Central memory CD8-positive, alpha-beta T cell (primary cell): Measurements from ENCODE around the gene GALNT16.
A peak's percentile ranks its signal among the peaks of the same experiment; 100 is the strongest.
"Not testable (repeated sequence)": the region's sequence is repeated elsewhere in the genome, so short reads cannot be mapped to it uniquely, and the experiment has no call there.

Experiments
- ATAC-seq: fragments of 150-1000 bp; cut with Tn5 transposase; replicated peaks from 2 replicates; pipeline ENCODE4 v1.10.0; 2022; ENCODE audit warnings: mild to moderate bottlenecking, moderate FRiP score, moderate number of reproducible peaks; ENCODE audit not compliant: poor library complexity, severe bottlenecking; ENCODE audit errors: extremely low read depth
- DNase-seq, 2 donors: peaks; one replicate each; pipeline ENCODE4 v3.0.0; 2021; ENCODE audit warnings: low spot score in 2 of 2
- H3K27ac Mint-ChIP-seq: one replicate; pipeline ENCODE4 v1.8.0; 2022; ENCODE audit warnings: low read depth, mild to moderate bottlenecking, moderate library complexity, mixed read lengths
- H3K27me3 Mint-ChIP-seq: one replicate; pipeline ENCODE4 v1.8.0; 2022; ENCODE audit warnings: mixed read lengths
- H3K36me3 Mint-ChIP-seq: one replicate; pipeline ENCODE4 v1.8.0; 2022; ENCODE audit warnings: mild to moderate bottlenecking, moderate library complexity, mixed read lengths; ENCODE audit not compliant: insufficient read depth
- H3K4me1 Mint-ChIP-seq: one replicate; pipeline ENCODE4 v1.8.0; 2022; ENCODE audit warnings: mixed read lengths
- H3K4me3 Mint-ChIP-seq: one replicate; pipeline ENCODE4 v1.8.0; 2022; ENCODE audit warnings: mild to moderate bottlenecking, moderate library complexity, mixed read lengths
- H3K9me3 Mint-ChIP-seq: one replicate; pipeline ENCODE4 v1.8.0; 2022; ENCODE audit warnings: mixed read lengths

Gene GALNT16

DNA sequence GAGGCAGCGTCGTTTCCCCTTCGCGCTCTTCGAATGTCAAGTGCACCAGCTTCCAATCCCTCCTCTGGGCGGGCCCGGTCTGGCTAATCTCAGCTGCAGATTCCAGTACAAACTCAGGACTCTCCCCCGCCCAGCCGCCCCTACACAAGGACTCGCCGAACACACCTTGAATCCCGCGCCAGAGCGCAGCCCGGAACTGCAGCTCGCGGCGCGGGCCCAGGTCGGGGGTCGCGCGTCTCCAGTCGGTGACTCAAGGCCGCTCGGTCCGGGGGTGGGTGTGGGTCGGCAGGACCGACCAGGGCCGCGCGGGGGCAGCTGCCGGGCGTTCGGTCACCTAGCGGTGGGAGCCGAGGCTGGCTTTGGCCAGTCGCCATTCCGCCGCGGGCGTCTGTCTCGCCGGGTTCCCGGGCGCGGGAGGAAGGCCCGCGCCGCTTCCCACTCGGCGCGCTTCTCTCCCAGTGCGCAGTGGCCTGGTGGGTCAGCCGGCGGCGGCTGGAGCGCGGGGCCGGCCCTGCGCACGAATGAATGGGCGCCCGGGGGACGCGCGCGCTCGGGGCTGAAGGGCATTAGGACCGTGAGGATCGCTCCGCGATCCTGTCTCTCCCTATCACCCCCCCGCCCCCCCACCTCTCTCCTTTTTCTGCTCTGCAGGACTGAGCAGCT is at the start of gene GALNT16:
Gene GALNT16, plus strand, starts transcription at position 632 of the 663 bp plus-strand sequence. CDS start 133 bp downstream, outside the sequence.
- no peaks in the 10 kb centered on the region for H3K4me1 Mint-ChIP-seq

DNA sequence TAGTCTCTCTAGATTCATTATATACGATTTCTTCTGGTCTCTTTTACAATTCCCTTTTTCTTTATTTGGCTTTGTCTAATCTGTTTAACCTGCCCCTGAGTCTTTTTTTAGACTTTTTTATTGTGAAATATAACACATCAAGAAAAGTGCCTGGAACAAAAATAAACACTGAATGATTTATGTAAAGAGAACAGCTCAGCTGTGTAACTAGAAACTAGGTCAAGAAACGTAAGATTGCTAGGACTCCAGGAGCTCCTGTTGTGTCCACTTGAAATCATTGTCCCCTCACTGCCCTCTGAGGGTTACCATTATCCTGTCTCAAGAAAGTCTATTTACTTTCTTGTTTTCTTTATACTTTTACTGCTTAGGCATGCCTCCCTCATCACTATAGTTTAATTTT is 45.6 kb upstream of the GALNT16 start:
- DNase-seq (no peak), ATAC-seq (no peak)
- Mint-ChIP-seq H3K9me3 (no peaks in the 10 kb centered on the region), H3K27me3 (no peaks in the 10 kb centered on the region), H3K27ac (no peak overlapping the region), H3K36me3 (peaks cover 16% of the 10 kb centered on the region), H3K4me1 (peaks cover 10% of the 10 kb centered on the region), H3K4me3 (no peak overlapping the region)

More for the DNA sequence above, at the start of gene GALNT16:
- H3K36me3 Mint-ChIP-seq: no peaks in the 10 kb centered on the region
- H3K27ac Mint-ChIP-seq: no peak within 1 kb of the TSS
- DNase-seq (no peak), ATAC-seq (no peak)
- H3K4me3 Mint-ChIP-seq: peak within 1 kb of the TSS; percentile 50
- no peaks in the 10 kb centered on the region for H3K9me3 Mint-ChIP-seq
- H3K27me3 Mint-ChIP-seq: peaks cover 69% of the 10 kb centered on the region

DNA sequence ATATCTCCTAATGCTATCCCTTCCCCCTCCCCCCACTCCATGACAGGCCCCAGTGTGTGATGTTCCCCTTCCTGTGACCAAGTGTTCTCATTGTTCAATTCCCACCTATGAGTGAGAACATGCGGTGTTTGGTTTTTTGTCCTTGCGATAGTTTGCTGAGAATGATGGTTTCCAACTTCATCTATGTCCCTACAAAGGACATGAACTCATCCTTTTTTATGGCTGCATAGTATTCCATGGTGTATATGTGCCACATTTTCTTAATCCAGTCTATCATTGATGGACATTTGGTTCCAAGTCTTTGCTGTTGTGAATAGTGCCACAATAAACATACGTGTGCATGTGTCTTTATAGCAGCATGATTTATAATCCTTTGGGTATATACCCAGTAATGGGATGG is 42.3 kb upstream of the GALNT16 start:
- H3K4me3 Mint-ChIP-seq, ATAC-seq, H3K27me3 Mint-ChIP-seq, DNase-seq, H3K9me3 Mint-ChIP-seq, H3K27ac Mint-ChIP-seq: not testable (repeated sequence)
- Mint-ChIP-seq H3K36me3 (peaks cover 11% of the 10 kb centered on the region), H3K4me1 (peaks cover 10% of the 10 kb centered on the region)

DNA sequence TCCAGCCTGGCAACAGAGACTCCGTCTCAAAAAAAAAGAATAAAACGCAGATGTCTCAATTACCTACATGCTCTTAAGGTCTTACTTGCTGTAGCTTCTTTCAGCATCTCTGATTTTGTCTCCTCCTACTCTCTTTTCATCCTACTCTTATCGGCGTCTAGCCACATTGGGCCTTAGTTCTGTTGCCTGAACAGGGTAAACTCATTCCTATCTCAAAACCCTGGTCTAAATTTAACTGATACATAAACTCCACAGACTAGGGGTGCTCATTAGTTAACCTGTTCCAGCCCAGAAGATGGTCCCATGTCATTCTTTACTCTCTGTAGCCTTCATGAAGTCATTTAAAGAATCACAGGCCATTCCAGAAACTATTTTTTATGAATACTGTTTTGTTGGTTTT is 35.0 kb upstream of the GALNT16 start:
- Mint-ChIP-seq H3K9me3 (no peaks in the 10 kb centered on the region), H3K27ac (no peak overlapping the region), H3K4me1 (no peaks in the 10 kb centered on the region), H3K36me3 (peaks cover 8% of the 10 kb centered on the region), H3K4me3 (no peak overlapping the region), H3K27me3 (no peaks in the 10 kb centered on the region)
- ATAC-seq (no peak), DNase-seq (no peak)

DNA sequence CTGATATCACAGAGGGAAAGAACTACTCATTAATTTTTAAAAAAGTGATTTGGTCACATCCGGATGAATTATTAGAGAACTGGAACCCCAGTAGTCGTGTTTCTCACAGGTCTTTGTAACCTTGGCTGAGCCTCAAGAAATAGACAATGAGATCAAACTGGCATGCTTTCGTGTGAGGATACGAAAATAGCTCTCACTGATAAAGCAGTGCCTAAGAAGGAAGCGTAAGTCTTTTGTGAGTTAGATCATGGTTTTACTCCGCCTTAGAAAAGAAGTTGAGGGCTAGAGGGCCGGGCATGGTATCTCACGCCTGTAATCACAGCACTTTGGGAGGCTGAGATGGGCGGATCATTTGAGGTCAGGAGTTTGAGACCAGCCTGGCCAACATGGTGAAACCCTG is 33.8 kb upstream of the GALNT16 start:
- no peaks in the 10 kb centered on the region for H3K4me1 Mint-ChIP-seq
- H3K27ac Mint-ChIP-seq: no peak overlapping the region
- H3K9me3 Mint-ChIP-seq: no peaks in the 10 kb centered on the region
- ATAC-seq: no peak
- H3K4me3 Mint-ChIP-seq: no peak overlapping the region
- no peaks in the 10 kb centered on the region for H3K27me3 Mint-ChIP-seq
- H3K36me3 Mint-ChIP-seq: peaks cover 11% of the 10 kb centered on the region
- no peak for DNase-seq

DNA sequence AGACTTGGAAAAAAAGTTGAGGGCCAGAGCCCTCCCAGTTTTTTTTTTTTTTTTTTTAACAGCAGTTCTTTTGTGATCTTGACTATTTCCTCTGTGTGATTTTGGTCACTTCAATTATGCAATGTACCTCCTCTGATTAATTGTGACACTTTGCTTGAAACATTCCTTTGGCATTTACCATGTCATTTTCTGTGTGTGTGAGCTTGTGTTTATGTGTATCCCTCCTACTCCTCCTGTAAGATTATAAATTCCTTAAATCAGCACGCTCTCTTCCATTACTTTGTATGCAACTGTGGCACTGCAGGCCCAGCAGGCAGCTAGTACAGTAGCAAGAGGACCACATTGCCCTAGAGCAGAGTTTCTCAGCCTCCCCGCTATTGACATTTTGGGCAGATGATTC is 33.2 kb upstream of the GALNT16 start:
- DNase-seq (no peak), ATAC-seq (no peak)
- no peaks in the 10 kb centered on the region for H3K9me3 Mint-ChIP-seq
- H3K4me1 Mint-ChIP-seq: no peaks in the 10 kb centered on the region
- peaks cover 15% of the 10 kb centered on the region for H3K36me3 Mint-ChIP-seq
- no peak overlapping the region for H3K27ac Mint-ChIP-seq
- H3K27me3 Mint-ChIP-seq: no peaks in the 10 kb centered on the region
- H3K4me3 Mint-ChIP-seq: no peak overlapping the region

DNA sequence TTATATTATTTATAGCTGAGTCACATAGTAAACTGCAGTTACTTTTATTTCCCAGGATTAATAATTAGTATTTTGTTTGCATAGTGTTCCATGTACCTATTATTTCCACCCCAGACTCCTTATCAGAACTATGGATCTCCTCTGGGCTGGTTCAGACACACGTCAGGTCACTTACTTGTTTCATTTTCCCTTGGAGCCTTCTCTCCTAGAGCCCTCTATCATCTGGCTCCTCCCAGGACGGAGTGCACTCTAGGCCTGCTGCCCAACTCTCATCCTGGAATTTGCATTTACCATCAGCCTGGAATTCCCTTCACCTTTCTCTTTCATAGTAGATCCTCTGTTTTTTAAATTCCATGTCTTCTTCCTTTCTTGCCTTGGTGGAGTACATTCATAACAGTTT is 28.5 kb upstream of the GALNT16 start:
- Mint-ChIP-seq H3K9me3 (no peaks in the 10 kb centered on the region), H3K36me3 (peaks cover 28% of the 10 kb centered on the region), H3K4me3 (no peak overlapping the region), H3K27me3 (no peaks in the 10 kb centered on the region), H3K27ac (no peak overlapping the region), H3K4me1 (no peaks in the 10 kb centered on the region)
- ATAC-seq (no peak), DNase-seq (no peak)

DNA sequence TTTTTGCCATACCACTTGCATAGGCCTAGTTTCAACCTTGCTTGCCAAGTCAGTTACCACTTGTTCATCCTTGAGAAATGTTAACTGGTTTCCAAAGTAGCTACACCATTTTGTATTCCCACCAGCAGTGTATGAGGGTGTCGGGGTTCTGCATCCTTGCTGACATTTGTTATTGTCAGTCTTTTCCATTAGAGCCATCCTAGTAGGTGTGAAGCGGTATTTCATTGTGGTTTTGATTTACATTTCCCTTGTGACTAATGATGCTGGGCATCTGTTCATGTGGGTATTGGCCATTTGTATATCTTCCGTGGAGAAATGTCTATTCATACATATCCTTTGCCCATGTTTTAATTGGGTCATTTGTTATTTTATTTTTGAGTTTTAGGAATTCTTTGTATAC is 27.6 kb upstream of the GALNT16 start:
- H3K36me3 Mint-ChIP-seq: peaks cover 28% of the 10 kb centered on the region
- no peak overlapping the region for H3K27ac Mint-ChIP-seq
- H3K4me1 Mint-ChIP-seq: no peaks in the 10 kb centered on the region
- DNase-seq (no peak), ATAC-seq (no peak)
- H3K9me3 Mint-ChIP-seq: no peaks in the 10 kb centered on the region
- H3K4me3 Mint-ChIP-seq: no peak overlapping the region
- no peaks in the 10 kb centered on the region for H3K27me3 Mint-ChIP-seq

DNA sequence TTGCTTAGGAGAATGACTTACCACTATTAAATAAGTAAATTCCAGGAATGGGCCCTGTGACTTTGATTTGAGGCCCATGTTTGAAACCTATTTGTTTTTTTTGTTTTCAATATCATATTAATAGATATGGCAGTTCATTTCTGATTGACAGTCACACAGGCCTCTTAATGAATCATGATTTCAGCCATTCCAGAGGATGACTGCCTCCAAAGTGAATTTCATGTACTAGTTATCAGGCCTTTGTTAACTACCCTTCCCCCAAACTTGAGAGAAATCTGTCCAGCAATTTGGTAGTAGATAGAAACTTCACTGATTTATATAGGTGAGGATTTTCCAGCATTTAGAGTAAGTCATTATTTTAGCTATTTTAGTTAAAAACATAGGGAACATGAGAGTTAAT is 25.9 kb upstream of the GALNT16 start:
- peaks cover 37% of the 10 kb centered on the region for H3K36me3 Mint-ChIP-seq
- H3K9me3 Mint-ChIP-seq: no peaks in the 10 kb centered on the region
- no peak overlapping the region for H3K27ac Mint-ChIP-seq
- no peaks in the 10 kb centered on the region for H3K4me1 Mint-ChIP-seq
- no peak overlapping the region for H3K4me3 Mint-ChIP-seq
- DNase-seq (no peak), ATAC-seq (no peak)
- H3K27me3 Mint-ChIP-seq: no peaks in the 10 kb centered on the region

DNA sequence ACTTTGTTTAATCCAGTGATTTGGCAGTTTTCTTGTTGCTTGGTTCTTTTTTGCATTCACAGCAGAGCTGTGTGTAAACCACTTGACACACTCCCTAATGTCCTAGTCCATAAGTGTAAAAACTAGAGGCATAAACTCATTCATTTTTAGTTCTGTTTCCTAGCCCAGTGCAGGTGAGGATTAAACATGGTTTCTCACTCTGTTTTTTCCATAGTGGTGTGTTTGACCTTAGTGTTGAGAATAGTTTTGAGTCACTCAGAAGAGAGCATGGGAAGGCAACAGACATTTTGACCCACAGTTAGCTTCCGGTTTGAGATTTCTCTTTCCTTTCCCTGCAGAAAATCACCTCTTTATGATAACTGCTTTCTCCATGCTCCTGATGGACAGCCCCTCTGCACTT is 24.2 kb upstream of the GALNT16 start:
- H3K4me1 Mint-ChIP-seq: no peaks in the 10 kb centered on the region
- H3K9me3 Mint-ChIP-seq: no peaks in the 10 kb centered on the region
- DNase-seq: no peak
- no peak overlapping the region for H3K27ac Mint-ChIP-seq
- peaks cover 40% of the 10 kb centered on the region for H3K36me3 Mint-ChIP-seq
- no peaks in the 10 kb centered on the region for H3K27me3 Mint-ChIP-seq
- no peak overlapping the region for H3K4me3 Mint-ChIP-seq
- no peak for ATAC-seq

DNA sequence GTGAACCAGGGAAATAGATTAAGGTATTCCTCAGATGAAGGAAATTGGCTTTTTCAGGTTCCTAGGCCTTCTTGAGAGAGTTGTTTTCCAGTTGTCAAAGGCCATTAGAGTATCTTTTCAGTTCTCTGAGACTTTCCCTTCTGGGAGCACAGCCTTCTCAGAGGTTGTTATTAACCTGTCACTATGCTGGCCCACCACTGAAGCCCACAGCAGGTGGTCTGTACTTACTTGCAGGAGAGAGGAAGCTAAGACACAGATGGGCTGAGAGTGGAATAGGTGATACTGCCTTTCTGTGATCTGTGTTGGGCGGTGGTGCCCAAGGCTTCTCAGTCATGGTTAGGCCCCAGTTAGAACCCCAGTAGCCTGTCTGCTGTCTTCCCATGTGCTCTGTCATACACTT is 22.8 kb upstream of the GALNT16 start:
- no peaks in the 10 kb centered on the region for H3K27me3 Mint-ChIP-seq
- H3K9me3 Mint-ChIP-seq: no peaks in the 10 kb centered on the region
- DNase-seq: no peak
- peaks cover 34% of the 10 kb centered on the region for H3K36me3 Mint-ChIP-seq
- H3K27ac Mint-ChIP-seq: no peak overlapping the region
- no peaks in the 10 kb centered on the region for H3K4me1 Mint-ChIP-seq
- no peak for ATAC-seq
- no peak overlapping the region for H3K4me3 Mint-ChIP-seq

DNA sequence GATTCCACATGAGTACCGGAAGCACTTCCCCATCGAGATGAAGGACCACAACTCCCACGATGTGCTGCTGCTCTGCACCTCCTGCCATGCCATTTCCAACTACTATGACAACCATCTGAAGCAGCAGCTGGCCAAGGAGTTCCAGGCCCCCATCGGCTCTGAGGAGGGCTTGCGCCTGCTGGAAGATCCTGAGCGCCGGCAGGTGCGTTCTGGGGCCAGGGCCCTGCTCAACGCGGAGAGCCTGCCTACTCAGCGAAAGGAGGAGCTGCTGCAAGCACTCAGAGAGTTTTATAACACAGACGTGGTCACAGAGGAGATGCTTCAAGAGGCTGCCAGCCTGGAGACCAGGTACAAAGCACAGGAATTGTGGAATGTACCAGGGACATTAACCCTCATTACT is 22.4 kb upstream of the GALNT16 start:
- Mint-ChIP-seq H3K36me3 (peaks cover 32% of the 10 kb centered on the region), H3K27me3 (no peaks in the 10 kb centered on the region)

DNA sequence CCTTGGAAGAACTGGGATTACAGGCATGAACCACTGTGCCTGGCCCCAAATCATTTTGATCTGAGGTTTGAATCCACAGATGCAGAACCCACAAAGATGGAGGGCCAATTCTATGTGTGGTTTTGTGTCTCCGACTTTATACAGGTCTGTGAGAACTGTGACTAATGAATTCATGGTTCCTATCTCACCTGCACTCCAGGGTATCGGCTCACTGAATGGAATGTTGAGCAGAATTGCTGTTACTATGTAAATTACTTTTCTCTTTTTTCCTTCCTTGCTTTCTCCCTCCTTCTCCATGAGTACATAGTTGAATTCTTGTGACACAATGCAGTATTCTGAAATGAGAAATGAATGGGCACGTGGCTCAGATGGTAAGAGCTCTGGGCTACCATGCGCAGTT is 21.1 kb upstream of the GALNT16 start:
- Mint-ChIP-seq H3K4me3 (no peak overlapping the region), H3K27ac (no peak overlapping the region), H3K27me3 (no peaks in the 10 kb centered on the region), H3K4me1 (no peaks in the 10 kb centered on the region), H3K36me3 (peaks cover 27% of the 10 kb centered on the region), H3K9me3 (no peaks in the 10 kb centered on the region)
- ATAC-seq: no peak
- no peak for DNase-seq

More for the DNA sequence above, 22.4 kb upstream of the GALNT16 start:
- Mint-ChIP-seq H3K4me1 (no peaks in the 10 kb centered on the region), H3K27ac (no peak overlapping the region), H3K4me3 (no peak overlapping the region), H3K9me3 (no peaks in the 10 kb centered on the region)
- ATAC-seq (no peak), DNase-seq (no peak)
